ENCODE results near the gene GIPC3. TPM values are rescaled to one million over a fixed set of nuclear protein-coding genes. Genes with fewer than 3 reads are reported as not detected.

The GIPC3 gene
- 0.12 and 0.34 TPM in 2 replicates for total RNA-seq

GRCh38 chr19:3585301-3586126 is at the start of gene GIPC3:
GIPC3 (plus strand) TSS chr19:3585478; CDS start chr19:3585598, 120 bp downstream.

GRCh38 chr19:3538965-3539755 is 46.1 kb upstream of the GIPC3 start, which contains the start of gene TEKTIP1:
TEKTIP1 (plus strand) TSS chr19:3539174; CDS start chr19:3539178, 4 bp downstream.

GRCh38 chr19:3557461-3558248 is 27.6 kb upstream of the GIPC3 start, which contains the start of gene MFSD12:
MFSD12 (minus strand) TSS chr19:3557586; CDS start chr19:3557403, 183 bp downstream.

GRCh38 chr19:3572855-3573161 is 12.5 kb upstream of the GIPC3 start, which contains the start of gene HMG20B:
HMG20B (plus strand) TSS chr19:3572944; CDS start chr19:3573310, 366 bp downstream.

GRCh38 chr19:3606690-3607289 is 21.5 kb downstream of the GIPC3 start, which contains the start of gene TBXA2R:
TBXA2R (minus strand) TSS chr19:3606875; CDS start chr19:3600634, 6,241 bp downstream.

GRCh38 chr19:3626473-3627350 is 41.4 kb downstream of the GIPC3 start, which contains the start of gene CACTIN:
CACTIN (minus strand) TSS chr19:3626790; CDS start chr19:3626762, 28 bp downstream.

Other genes starting within 250 kb of the GIPC3 start
- 36.3 and 65.0 TPM in 2 replicates for gene NFIC, start 218.9 kb upstream of the GIPC3 start, total RNA-seq
- not detected in 2 replicates for gene SMIM24, start 105.0 kb upstream of the GIPC3 start, total RNA-seq
- gene SMIM44, start 102.0 kb upstream of the GIPC3 start, total RNA-seq: not detected in 2 replicates
- 12.2 and 18.8 TPM in 2 replicates for gene DOHH, start 84.8 kb upstream of the GIPC3 start, total RNA-seq
- 16.2 and 19.4 TPM in 2 replicates for gene FZR1, start 79.2 kb upstream of the GIPC3 start, total RNA-seq
- not detected in 2 replicates for gene TEKTIP1, start 46.3 kb upstream of the GIPC3 start, total RNA-seq
- 56.2 and 65.9 TPM in 2 replicates for gene MFSD12, start 27.9 kb upstream of the GIPC3 start, total RNA-seq
- gene HMG20B, start 12.5 kb upstream of the GIPC3 start, total RNA-seq: 92.5 and 95.8 TPM in 2 replicates
- 0.47 and 1.4 TPM in 2 replicates for gene TBXA2R, start 21.4 kb downstream of the GIPC3 start, total RNA-seq
- 21.6 and 23.5 TPM in 2 replicates for gene CACTIN, start 41.3 kb downstream of the GIPC3 start, total RNA-seq
- gene PIP5K1C, start 115.0 kb downstream of the GIPC3 start, total RNA-seq: 37.3 and 42.4 TPM in 2 replicates
- gene TJP3, start 122.9 kb downstream of the GIPC3 start, total RNA-seq: not detected in 2 replicates
- 21.4 and 25.8 TPM in 2 replicates for gene APBA3, start 176.2 kb downstream of the GIPC3 start, total RNA-seq
- gene MRPL54, start 177.2 kb downstream of the GIPC3 start, total RNA-seq: 45.7 and 68.4 TPM in 2 replicates
- gene RAX2, start 186.8 kb downstream of the GIPC3 start, total RNA-seq: not detected in 2 replicates
- gene MATK, start 200.9 kb downstream of the GIPC3 start, total RNA-seq: not detected in 2 replicates

Data from pericardium fibroblast (primary cell).